ENCODE results near the gene SAPCD2. TPM values are rescaled to one million over a fixed set of nuclear protein-coding genes. Genes with fewer than 3 reads are reported as not detected.

Gene SAPCD2
- total and polyA plus RNA-seq, 9 donors = 0.10 to 0.62 (median 0.31) TPM; not detected in 2

GRCh38 chr9:137110911-137111787, 40.8 kb upstream of the SAPCD2 start:
- no peaks in the 10 kb centered on the region for H3K9me3 ChIP-seq
- TF ChIP-seq CTCF (IDR thresholded peaks at IDR 0.05) (no peak), EP300 (IDR thresholded peaks at IDR 0.05) (no peak), POLR2A (IDR thresholded peaks at IDR 0.05) (no peak)
- H3K27me3 ChIP-seq = no peaks in the 10 kb centered on the region
- H3K27ac ChIP-seq = no peak overlapping the region
- DNase-seq = no peak
- no peaks in the 10 kb centered on the region for H3K36me3 ChIP-seq
- intact Hi-C loops (cut with DNase I) = loop anchor here in 1 of 4 donors (10.0 kb wide), 1 partner anchor 124 kb away; the partner anchor contains the start of gene SLC34A3
- peaks cover 4% of the 10 kb centered on the region for H3K4me1 ChIP-seq (ENCODE audit: insufficient read depth)
- no peak overlapping the region for H3K4me3 ChIP-seq
- WGBS, 3 donors = 80 to 87% (median 84%) methylated on average over 28 of the region's 28 CpGs

GRCh38 chr9:137110147-137110910, 40.0 kb upstream of the SAPCD2 start:
- Histone ChIP-seq H3K27ac (no peak overlapping the region), H3K27me3 (no peaks in the 10 kb centered on the region), H3K4me1 (ENCODE audit: insufficient read depth) (peaks cover 4% of the 10 kb centered on the region), H3K9me3 (no peaks in the 10 kb centered on the region), H3K36me3 (no peaks in the 10 kb centered on the region), H3K4me3 (no peak overlapping the region)
- intact Hi-C loops (cut with DNase I) = loop anchor here in 1 of 4 donors (10.0 kb wide), 1 partner anchor 124 kb away; the partner anchor contains the start of gene SLC34A3
- no peak for DNase-seq
- TF ChIP-seq POLR2A (IDR thresholded peaks at IDR 0.05) (no peak), CTCF (IDR thresholded peaks at IDR 0.05) (no peak), EP300 (IDR thresholded peaks at IDR 0.05) (no peak)
- 85 to 86% (median 86%) methylated on average over 38 of the region's 38 CpGs for WGBS, 3 donors

GRCh38 chr9:137109250-137110146, 39.1 kb upstream of the SAPCD2 start:
- Histone ChIP-seq H3K27me3 (no peaks in the 10 kb centered on the region), H3K27ac (no peak overlapping the region), H3K9me3 (no peaks in the 10 kb centered on the region), H3K36me3 (no peaks in the 10 kb centered on the region), H3K4me1 (ENCODE audit: insufficient read depth) (peaks cover 4% of the 10 kb centered on the region), H3K4me3 (no peak overlapping the region)
- DNase-seq = no peak
- WGBS, 3 donors = 75 to 82% (median 76%) methylated on average over 34 of the region's 34 CpGs
- intact Hi-C loops (cut with DNase I) = loop anchor here in 1 of 4 donors (10.0 kb wide), 1 partner anchor 125 kb away; the partner anchor contains the start of gene SLC34A3
- TF ChIP-seq POLR2A (IDR thresholded peaks at IDR 0.05) (no peak), EP300 (IDR thresholded peaks at IDR 0.05) (no peak), CTCF (IDR thresholded peaks at IDR 0.05) (no peak)

Measured in ovary (tissue), 9 donors.